Chondrocyte (in vitro differentiated cells): ENCODE measurements around the gene TTLL11. TPM values are rescaled to one million over a fixed set of nuclear protein-coding genes. Genes with fewer than 3 reads are reported as not detected.

Experiments
- DNase-seq: peaks from one replicate; pipeline ENCODE4 v3.0.0; 2021; ENCODE audit warnings: mixed read lengths, low spot score
- H3K27ac Mint-ChIP-seq: one replicate; pipeline ENCODE4 v1.8.0; 2021; ENCODE audit warnings: mild to moderate bottlenecking, moderate library complexity, mixed read lengths; ENCODE audit not compliant: unreplicated experiment
- H3K27me3 Mint-ChIP-seq: 2 replicates; pipeline ENCODE4 v1.8.0; 2021; ENCODE audit warnings: low read depth, mixed read lengths
- H3K36me3 Mint-ChIP-seq: 2 replicates; pipeline ENCODE4 v1.8.0; 2021; ENCODE audit warnings: low read depth, mixed read lengths
- H3K4me1 Mint-ChIP-seq: 2 replicates; pipeline ENCODE4 v1.8.0; 2021; ENCODE audit warnings: low read depth, mild to moderate bottlenecking, mixed read lengths
- H3K4me3 Mint-ChIP-seq: one replicate; pipeline ENCODE4 v1.8.0; 2021; ENCODE audit warnings: mild to moderate bottlenecking, moderate library complexity, mixed read lengths; ENCODE audit not compliant: unreplicated experiment
- H3K9me3 Mint-ChIP-seq: 2 replicates; pipeline ENCODE4 v1.8.0; 2021; ENCODE audit warnings: low read depth, mixed read lengths
- total RNA-seq: library from RNA; stranded (reverse); gene quantifications from 3 replicates; pipeline ENCODE4 v1.2.1, GENCODE V29; 2021
- TF ChIP-seq, protein P1 (sequence below): fragments of 200-600 bp; sonication (generic); IDR thresholded peaks from 2 replicates; pipeline ENCODE4 v1.5.0; 2021; ENCODE audit warnings: antibody characterized with exemption, mild to moderate bottlenecking, moderate library complexity

TTLL11 gene
- total RNA-seq, 1 donor from 2014 or later, result 9.1 TPM

- Mint-ChIP-seq H3K27me3 (no peaks in the 10 kb centered on the region), H3K9me3 (no peaks in the 10 kb centered on the region), H3K36me3 (peaks cover 2% of the 10 kb centered on the region), H3K4me3 (no peak overlapping the region), H3K27ac (peak overlapping the region; percentile 68), H3K4me1 (peaks cover 41% of the 10 kb centered on the region)
- TF ChIP-seq, protein P1, sequence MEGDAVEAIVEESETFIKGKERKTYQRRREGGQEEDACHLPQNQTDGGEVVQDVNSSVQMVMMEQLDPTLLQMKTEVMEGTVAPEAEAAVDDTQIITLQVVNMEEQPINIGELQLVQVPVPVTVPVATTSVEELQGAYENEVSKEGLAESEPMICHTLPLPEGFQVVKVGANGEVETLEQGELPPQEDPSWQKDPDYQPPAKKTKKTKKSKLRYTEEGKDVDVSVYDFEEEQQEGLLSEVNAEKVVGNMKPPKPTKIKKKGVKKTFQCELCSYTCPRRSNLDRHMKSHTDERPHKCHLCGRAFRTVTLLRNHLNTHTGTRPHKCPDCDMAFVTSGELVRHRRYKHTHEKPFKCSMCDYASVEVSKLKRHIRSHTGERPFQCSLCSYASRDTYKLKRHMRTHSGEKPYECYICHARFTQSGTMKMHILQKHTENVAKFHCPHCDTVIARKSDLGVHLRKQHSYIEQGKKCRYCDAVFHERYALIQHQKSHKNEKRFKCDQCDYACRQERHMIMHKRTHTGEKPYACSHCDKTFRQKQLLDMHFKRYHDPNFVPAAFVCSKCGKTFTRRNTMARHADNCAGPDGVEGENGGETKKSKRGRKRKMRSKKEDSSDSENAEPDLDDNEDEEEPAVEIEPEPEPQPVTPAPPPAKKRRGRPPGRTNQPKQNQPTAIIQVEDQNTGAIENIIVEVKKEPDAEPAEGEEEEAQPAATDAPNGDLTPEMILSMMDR, result no peak
- DNase-seq, result no peak
These were observed 147.3 kb downstream of the TTLL11 start for GRCh38 chr9:121945849-121946248.

- H3K27me3 Mint-ChIP-seq, result no peaks in the 10 kb centered on the region
- H3K36me3 Mint-ChIP-seq, result peaks cover 2% of the 10 kb centered on the region
- no peak for DNase-seq
- no peaks in the 10 kb centered on the region for H3K9me3 Mint-ChIP-seq
- TF ChIP-seq, protein P1, result no peak
- H3K4me3 Mint-ChIP-seq, result no peak overlapping the region
- H3K4me1 Mint-ChIP-seq, result peaks cover 41% of the 10 kb centered on the region
- H3K27ac Mint-ChIP-seq, result peak overlapping the region; percentile 68
These were observed 147.8 kb downstream of the TTLL11 start for GRCh38 chr9:121945281-121945680.

GRCh38 chr9:121944711-121945191, 148.4 kb downstream of the TTLL11 start:
- Mint-ChIP-seq H3K4me1 (peaks cover 41% of the 10 kb centered on the region), H3K27ac (peak overlapping the region; percentile 68)

GRCh38 chr9:121943463-121943862, 149.6 kb downstream of the TTLL11 start:
- Mint-ChIP-seq H3K4me1 (peaks cover 41% of the 10 kb centered on the region), H3K27me3 (no peaks in the 10 kb centered on the region), H3K36me3 (no peaks in the 10 kb centered on the region), H3K27ac (no peak overlapping the region), H3K4me3 (no peak overlapping the region), H3K9me3 (no peaks in the 10 kb centered on the region)
- no peak for DNase-seq
- TF ChIP-seq, protein P1, result no peak

More at GRCh38 chr9:121944711-121945191, 148.4 kb downstream of the TTLL11 start:
- no peak overlapping the region for H3K4me3 Mint-ChIP-seq
- H3K36me3 Mint-ChIP-seq, result no peaks in the 10 kb centered on the region
- no peaks in the 10 kb centered on the region for H3K9me3 Mint-ChIP-seq
- H3K27me3 Mint-ChIP-seq, result no peaks in the 10 kb centered on the region
- TF ChIP-seq, protein P1, result no peak
- DNase-seq, result no peak

- peaks cover 39% of the 10 kb centered on the region for H3K4me1 Mint-ChIP-seq
- TF ChIP-seq, protein P1, result no peak
- H3K4me3 Mint-ChIP-seq, result no peak overlapping the region
- no peaks in the 10 kb centered on the region for H3K9me3 Mint-ChIP-seq
- no peaks in the 10 kb centered on the region for H3K27me3 Mint-ChIP-seq
- H3K36me3 Mint-ChIP-seq, result no peaks in the 10 kb centered on the region
- no peak overlapping the region for H3K27ac Mint-ChIP-seq
- DNase-seq, result no peak
These were observed 150.2 kb downstream of the TTLL11 start for GRCh38 chr9:121942866-121943382.
